Ovary (tissue), 9 donors: Measurements from ENCODE around the gene CCDC57. TPM values are rescaled to one million over a fixed set of nuclear protein-coding genes. Genes with fewer than 3 reads are reported as not detected.

Experiments
- DNase-seq, 5 donors: peaks; one replicate each; pipeline ENCODE4 v3.0.0-alpha.2; 2019 to 2020
- H3K27ac ChIP-seq, 2 donors: fragments of 200-600 bp; one replicate each; pipeline versions ENCODE4 v1.5.1 to v1.8.0; 2019 to 2022
- H3K27me3 ChIP-seq: fragments of 200-600 bp; one replicate; pipeline ENCODE4 v1.8.0; 2022
- H3K36me3 ChIP-seq: fragments of 200-600 bp; sonication (generic); one replicate; pipeline ENCODE4 v1.5.1; 2019
- H3K4me1 ChIP-seq: one replicate; pipeline ENCODE4 v1.8.1; 2013; ENCODE audit warnings: mild to moderate bottlenecking, moderate library complexity; ENCODE audit not compliant: insufficient read depth
- H3K4me3 ChIP-seq: fragments of 200-600 bp; sonication (generic); one replicate; pipeline ENCODE4 v1.5.1; 2017
- H3K9me3 ChIP-seq, 2 donors: fragments of 200-600 bp in 1 of 2; sonication (generic) in 1 of 2; one replicate each; pipeline versions ENCODE4 v1.5.1 to v1.8.1; 2013 to 2019; ENCODE audit warnings: mild to moderate bottlenecking in 1 of 2, moderate library complexity in 1 of 2
- EP300 ChIP-seq: sonication (generic); formaldehyde crosslinking; IDR thresholded peaks from one replicate; pipeline ENCODE4 v1.6.1; 2017; ENCODE audit warnings: antibody characterized with exemption
- POLR2A ChIP-seq: fragments of 450-650 bp; IDR thresholded peaks from one replicate; pipeline ENCODE4 v1.6.1; 2017; ENCODE audit warnings: antibody characterized with exemption, mild to moderate bottlenecking, moderate library complexity
- WGBS, 3 donors: extraction: QIAGEN DNeasy Blood & Tissue Kit in 1 of 3; methylation state at CpG; one replicate each; pipeline versions ENCODE4 v1.1.5 to v1.1.7; 2013 to 2017; 5-methylcytosine and 5-hydroxymethylcytosine counted together
- intact Hi-C, 4 donors: fragments of 100-400 bp; cut with DNase I; formaldehyde crosslinking; loops; one replicate each; pipeline versions ENCODE4 v1.11.0 to v1.15.1; 2022 to 2023
- polyA plus RNA-seq, 2 donors: library from polyadenylated mRNA; stranded (reverse); fragments of 200-250 nt in 1 of 2; fragments of 350-450 nt in 1 of 2; fragmentation: Illumina TruSeq in 1 of 2; extraction: RNeasy Lipid Tissue Mini Kit (QIAGEN cat#74804) in 1 of 2; gene quantifications; one replicate each; pipeline ENCODE4 v1.2.3, GENCODE V29; 2013 to 2014
- total RNA-seq, 7 donors: library from RNA; depleted of rRNA in 2 of 7; stranded (reverse); fragments of >200 nt in 2 of 7; fragmentation: NEBNext Ultra II Directional in 3 of 7; extraction: Animal tissue kit (Norgen Biotek cat#: 25700) in 3 of 7; gene quantifications; one replicate each; pipeline versions ENCODE4 v1.1.0 to v1.2.4, GENCODE V29; 2016 to 2023
- TF ChIP-seq, protein P1 (sequence below), 3 donors: fragments of 450-650 bp in 2 of 3; fragments of 200-600 bp in 1 of 3; IDR thresholded peaks; one replicate each; pipeline versions ENCODE4 v1.5.1 to v1.8.0; 2016 to 2022; ENCODE audit warnings: antibody characterized with exemption in 3 of 3, mild to moderate bottlenecking in 1 of 3
- donor health status: DM: no; HTN: no; CAD: no; lungs with moderate emphysema.
- donor health status: DM: no; HTN: no; CAD: no.
- donor health status: Bipolar disorder and iron deficiency.
- donor health status: DM: yes; HTN: yes; CAD: no.
- donor health status: DM: no; HTN: no; CAD: no.
- donor health status: DM: yes; HTN: yes; CAD: no.

Gene CCDC57
- total and polyA plus RNA-seq, 9 donors = 7.7 to 65.0 (median 40.3) TPM

DNA sequence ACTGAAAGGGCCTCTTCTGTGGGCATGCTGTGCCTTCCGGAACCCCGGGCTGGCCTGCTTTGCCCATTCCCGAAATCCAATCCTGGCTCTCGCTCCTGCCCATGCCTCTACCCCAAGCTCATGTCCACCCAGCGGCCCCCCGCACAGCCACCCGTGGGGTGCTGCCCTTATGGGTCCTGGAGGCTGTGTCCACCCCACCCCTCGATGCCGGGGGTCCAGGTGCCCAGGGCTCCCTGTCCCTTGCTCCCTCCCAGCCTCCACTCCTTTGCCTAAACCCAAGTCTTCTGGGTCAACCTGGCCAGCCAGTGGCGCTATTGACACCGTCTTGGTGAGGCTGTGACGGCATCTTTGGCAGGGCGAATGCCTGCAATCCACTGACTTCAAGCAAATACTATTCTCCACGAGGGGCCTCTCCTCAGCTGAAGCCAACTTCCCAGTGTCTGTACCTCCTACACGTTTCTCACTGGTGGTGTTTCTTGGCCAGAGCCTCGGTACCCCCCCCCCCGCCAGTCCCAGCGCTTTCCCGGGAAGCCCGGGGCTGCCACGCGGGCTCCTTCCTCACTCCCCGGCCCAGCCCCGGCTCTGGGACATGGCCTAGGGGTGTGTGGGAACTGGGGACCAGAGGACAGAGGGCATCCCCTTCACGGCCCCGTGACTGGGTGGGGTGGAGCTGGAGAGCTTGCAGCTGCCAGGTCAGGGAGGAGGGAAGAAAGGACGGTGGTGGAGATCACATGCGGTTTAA, 134.9 kb downstream of the CCDC57 start:
- intact Hi-C loops = no loop called here
- H3K27ac ChIP-seq = no peak overlapping the region
- H3K4me3 ChIP-seq = no peak overlapping the region
- no peaks in the 10 kb centered on the region for H3K9me3 ChIP-seq
- WGBS, 3 donors = 33 to 43% (median 33%) methylated on average over 27 to 28 of the region's 28 CpGs
- TF ChIP-seq POLR2A = no peak
- TF ChIP-seq, protein P1, sequence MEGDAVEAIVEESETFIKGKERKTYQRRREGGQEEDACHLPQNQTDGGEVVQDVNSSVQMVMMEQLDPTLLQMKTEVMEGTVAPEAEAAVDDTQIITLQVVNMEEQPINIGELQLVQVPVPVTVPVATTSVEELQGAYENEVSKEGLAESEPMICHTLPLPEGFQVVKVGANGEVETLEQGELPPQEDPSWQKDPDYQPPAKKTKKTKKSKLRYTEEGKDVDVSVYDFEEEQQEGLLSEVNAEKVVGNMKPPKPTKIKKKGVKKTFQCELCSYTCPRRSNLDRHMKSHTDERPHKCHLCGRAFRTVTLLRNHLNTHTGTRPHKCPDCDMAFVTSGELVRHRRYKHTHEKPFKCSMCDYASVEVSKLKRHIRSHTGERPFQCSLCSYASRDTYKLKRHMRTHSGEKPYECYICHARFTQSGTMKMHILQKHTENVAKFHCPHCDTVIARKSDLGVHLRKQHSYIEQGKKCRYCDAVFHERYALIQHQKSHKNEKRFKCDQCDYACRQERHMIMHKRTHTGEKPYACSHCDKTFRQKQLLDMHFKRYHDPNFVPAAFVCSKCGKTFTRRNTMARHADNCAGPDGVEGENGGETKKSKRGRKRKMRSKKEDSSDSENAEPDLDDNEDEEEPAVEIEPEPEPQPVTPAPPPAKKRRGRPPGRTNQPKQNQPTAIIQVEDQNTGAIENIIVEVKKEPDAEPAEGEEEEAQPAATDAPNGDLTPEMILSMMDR (IDR thresholded peaks at IDR 0.05) = no peak
- TF ChIP-seq EP300 = no peak
- peak in 4 of 5 donors; percentile 59 to 74 (median 62) for DNase-seq
- H3K27me3 ChIP-seq = no peaks in the 10 kb centered on the region
- no peaks in the 10 kb centered on the region for H3K36me3 ChIP-seq
- H3K4me1 ChIP-seq = peaks cover 2% of the 10 kb centered on the region

DNA sequence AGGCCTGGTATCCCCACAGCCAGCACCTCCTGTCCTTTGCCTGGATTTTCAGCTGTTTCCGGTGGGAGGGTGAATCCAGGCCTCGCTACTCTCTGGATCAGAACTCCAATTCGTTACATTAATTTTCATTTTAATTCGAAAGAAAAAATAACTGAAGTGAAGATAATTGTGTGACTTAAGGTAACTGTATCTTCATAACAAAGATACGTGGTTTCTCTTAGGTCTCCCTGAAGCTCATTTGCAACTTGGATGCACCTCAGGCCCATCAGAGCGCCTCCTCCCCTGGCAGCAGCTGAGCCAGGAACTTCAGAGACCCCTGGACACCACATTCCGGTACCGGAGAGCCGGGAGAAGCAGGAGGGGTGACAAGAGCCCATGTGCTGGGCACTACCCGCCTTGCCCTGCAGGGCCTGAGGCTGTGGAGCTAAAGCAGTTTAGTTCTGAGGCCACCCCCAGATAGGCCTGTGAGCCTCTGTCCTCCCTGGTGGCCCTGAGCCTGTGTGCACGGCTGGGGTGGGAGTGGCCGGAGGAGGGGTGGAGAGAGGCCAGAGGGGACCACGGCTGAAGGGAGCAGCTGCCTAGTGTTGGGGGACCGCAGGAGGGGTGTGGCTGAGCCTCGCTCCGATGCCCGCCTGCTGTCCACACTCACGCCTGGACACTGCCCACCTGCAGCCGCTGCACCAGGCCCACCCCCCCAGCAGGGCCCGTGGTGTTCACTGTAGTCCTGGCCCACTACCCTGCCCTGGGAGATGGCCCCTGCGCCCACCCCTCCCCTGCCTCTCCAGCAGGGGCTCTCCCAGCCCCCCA, 135.7 kb downstream of the CCDC57 start:
- DNase-seq = no peak
- TF ChIP-seq POLR2A (no peak), EP300 (no peak)
- TF ChIP-seq, protein P1 (IDR thresholded peaks at IDR 0.05) = no peak
- H3K36me3 ChIP-seq = no peaks in the 10 kb centered on the region
- no peaks in the 10 kb centered on the region for H3K9me3 ChIP-seq
- no peak overlapping the region for H3K27ac ChIP-seq
- no peaks in the 10 kb centered on the region for H3K27me3 ChIP-seq
- H3K4me3 ChIP-seq = no peak overlapping the region
- peaks cover 2% of the 10 kb centered on the region for H3K4me1 ChIP-seq
- intact Hi-C loops = no loop called here
- WGBS, 3 donors = 60 to 64% (median 64%) methylated on average over 18 to 21 of the region's 21 CpGs

GRCh38 chr17:82076018-82076784, 136.4 kb downstream of the CCDC57 start:
- H3K4me1 ChIP-seq = peaks cover 2% of the 10 kb centered on the region

DNA sequence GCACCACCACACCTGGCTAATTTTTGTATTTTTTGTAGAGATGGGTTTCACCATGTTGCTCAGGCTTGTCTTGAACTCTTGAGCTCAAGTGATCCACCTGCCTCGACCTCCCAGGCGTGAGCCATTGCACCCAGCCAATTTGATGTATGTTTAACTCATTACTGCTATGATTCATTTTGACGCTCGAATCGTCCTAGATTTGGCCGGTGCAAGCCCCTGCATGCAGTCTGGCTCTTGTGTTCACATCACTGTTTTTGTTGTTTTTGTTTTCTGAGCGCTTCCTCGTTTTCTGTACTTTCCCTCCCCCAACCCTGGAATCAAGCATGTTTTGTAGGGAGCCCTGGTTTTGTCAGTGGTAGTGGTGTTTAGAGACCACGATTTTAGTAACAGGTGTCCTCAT, 139.2 kb downstream of the CCDC57 start:
- Histone ChIP-seq H3K4me1 (peaks cover 2% of the 10 kb centered on the region), H3K27me3 (no peaks in the 10 kb centered on the region), H3K4me3 (no peak overlapping the region), H3K9me3 (no peaks in the 10 kb centered on the region), H3K27ac (no peak overlapping the region), H3K36me3 (no peaks in the 10 kb centered on the region)
- TF ChIP-seq, protein P1 (IDR thresholded peaks at IDR 0.05) = no peak
- no peak for TF ChIP-seq POLR2A
- TF ChIP-seq EP300 = no peak
- DNase-seq = no peak
- 77 to 83% (median 77%) methylated on average over 9 of the region's 9 CpGs for WGBS, 3 donors
- intact Hi-C loops = no loop called here

More at GRCh38 chr17:82076018-82076784, 136.4 kb downstream of the CCDC57 start:
- 82 to 86% (median 83%) methylated on average over 25 of the region's 25 CpGs for WGBS, 3 donors
- H3K4me3 ChIP-seq = no peak overlapping the region
- DNase-seq = no peak
- intact Hi-C loops = no loop called here
- no peaks in the 10 kb centered on the region for H3K27me3 ChIP-seq
- no peak for TF ChIP-seq EP300
- H3K9me3 ChIP-seq = no peaks in the 10 kb centered on the region
- no peak overlapping the region for H3K27ac ChIP-seq
- no peaks in the 10 kb centered on the region for H3K36me3 ChIP-seq
